NCI-H2196 (cell line): Measurements from ENCODE around the gene SLC22A3.

Experiments used
- DNase-seq: peaks from one replicate; lab custom pipeline; 2025; ENCODE audit not compliant: unreplicated experiment; lab: John Stamatoyannopoulos, UW

Gene SLC22A3

GRCh38 chr6:160400446-160400845 is 52.3 kb downstream of the SLC22A3 start:
- DNase-seq, result no peak

DNA sequence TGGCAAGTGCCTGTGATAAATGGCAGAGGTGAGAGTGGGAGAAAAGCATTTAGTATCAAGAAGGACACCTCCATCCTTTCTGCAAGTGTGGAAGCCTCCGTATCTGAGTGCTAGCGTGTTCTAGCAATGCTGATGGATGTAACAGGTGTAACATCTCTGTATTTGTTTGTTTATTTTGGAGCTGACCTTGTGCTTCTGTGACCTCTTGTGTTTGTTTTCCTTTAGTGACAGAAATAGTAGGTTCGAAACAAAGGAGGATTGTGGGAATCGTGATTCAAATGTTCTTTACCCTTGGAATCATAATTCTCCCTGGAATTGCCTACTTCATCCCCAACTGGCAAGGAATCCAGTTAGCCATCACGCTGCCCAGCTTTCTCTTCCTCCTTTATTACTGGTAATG is 60.4 kb downstream of the SLC22A3 start:
- DNase-seq, result no peak

GRCh38 chr6:160412993-160413392 is 64.8 kb downstream of the SLC22A3 start:
- no peak for DNase-seq

- no peak for DNase-seq
Measured at GRCh38 chr6:160417146-160417545, 69.0 kb downstream of the SLC22A3 start.

GRCh38 chr6:160417550-160417949 is 69.4 kb downstream of the SLC22A3 start:
- DNase-seq, result no peak

DNA sequence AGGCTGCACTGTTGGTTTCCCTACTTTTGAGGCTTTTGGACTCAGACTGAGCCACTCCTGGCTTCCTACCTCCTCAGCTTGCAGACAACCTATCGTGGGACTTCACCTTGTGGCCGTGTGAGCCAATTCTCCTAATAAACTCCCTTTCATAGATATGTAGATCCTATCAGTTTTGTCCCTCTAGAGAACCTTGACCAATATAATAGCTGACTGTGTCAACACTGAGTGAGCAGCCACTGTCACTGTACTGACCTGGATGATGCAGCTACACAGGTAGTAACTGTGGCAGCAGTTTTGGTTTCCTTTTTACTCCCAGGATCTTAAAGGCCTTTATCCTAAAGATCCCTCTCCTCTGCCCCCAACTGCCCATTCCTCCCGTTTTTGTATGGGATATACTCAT is 70.2 kb downstream of the SLC22A3 start:
- no peak for DNase-seq

- no peak for DNase-seq
Measured at GRCh38 chr6:160419488-160419887, 71.3 kb downstream of the SLC22A3 start.

GRCh38 chr6:160420253-160420968 is 72.2 kb downstream of the SLC22A3 start:
- no peak for DNase-seq

GRCh38 chr6:160420969-160421556 is 72.9 kb downstream of the SLC22A3 start:
- DNase-seq, result no peak

- no peak for DNase-seq
Measured at GRCh38 chr6:160421854-160422253, 73.7 kb downstream of the SLC22A3 start.

- DNase-seq, result no peak
Measured at GRCh38 chr6:160424256-160424655, 76.1 kb downstream of the SLC22A3 start.

DNA sequence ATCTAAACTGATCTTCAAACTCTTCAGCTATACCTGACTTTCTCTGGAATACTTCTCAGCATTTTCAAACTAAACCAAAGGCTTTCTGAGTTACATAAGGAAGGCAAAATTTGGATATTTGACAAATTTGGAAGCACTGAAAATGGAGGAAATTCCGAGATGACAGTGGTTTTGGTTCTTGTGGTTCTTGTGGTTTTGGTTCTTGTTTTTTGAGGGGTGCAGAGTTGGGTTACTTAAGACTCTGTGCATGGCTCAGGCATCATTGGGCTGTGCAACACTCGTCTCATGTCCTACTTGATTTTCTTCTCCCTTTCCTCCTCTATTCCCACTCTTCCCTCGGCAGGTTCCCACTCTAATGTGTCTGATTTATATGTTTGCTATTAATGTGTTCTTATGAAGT is 78.0 kb downstream of the SLC22A3 start:
- DNase-seq, result no peak

DNA sequence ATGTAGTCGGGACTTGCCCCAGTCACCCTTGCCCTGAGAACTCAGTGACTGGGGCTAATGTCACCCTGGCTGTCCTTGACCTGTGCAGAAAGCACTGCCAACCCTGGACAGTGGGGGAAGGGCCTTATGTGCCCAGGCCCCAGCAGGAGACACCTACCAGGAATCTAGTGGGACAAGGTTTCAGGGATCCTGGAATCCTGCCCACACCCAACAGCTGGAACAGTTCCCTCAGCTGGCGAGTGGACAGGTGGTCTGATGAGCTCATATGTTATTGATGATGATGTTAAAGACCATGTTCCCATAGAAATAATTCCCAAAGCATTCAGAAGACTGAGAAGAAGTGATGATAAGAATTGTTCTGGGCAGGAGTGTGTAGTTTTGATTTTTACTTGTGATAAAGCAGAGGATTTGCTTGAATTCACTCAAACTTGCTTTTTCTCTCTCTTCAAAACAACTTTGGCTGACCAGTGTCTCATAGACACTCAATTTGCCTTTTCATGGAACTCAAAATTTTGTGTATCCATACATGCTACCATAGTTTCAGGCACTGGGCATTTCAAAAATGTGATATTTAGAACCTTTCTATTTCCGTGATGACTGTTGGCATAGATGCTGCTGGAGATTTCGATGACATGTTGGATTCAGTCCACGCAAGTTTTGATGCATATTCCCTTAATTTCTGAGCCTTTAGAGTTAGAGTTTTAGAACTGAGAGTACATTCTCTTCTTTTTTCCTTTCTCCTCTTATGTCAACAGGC is 79.3 kb downstream of the SLC22A3 start:
- no peak for DNase-seq

- no peak for DNase-seq
Measured at GRCh38 chr6:160428069-160428430, 79.9 kb downstream of the SLC22A3 start.

GRCh38 chr6:160428818-160429619 is 80.8 kb downstream of the SLC22A3 start:
- DNase-seq, result no peak

DNA sequence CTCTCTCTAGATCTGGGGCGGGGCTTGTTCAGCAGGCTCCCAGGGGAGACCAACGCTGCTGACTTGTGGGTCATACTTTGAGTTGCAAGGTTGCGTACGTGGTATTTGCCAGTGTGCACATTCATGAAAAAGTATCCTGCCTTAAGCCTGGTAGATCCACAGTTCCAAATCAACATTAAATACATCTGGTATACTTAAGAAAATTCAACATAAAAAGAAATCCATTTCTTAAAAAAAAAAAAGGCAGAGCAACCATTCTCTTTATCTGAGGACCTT is 81.4 kb downstream of the SLC22A3 start:
- DNase-seq, result no peak

DNA sequence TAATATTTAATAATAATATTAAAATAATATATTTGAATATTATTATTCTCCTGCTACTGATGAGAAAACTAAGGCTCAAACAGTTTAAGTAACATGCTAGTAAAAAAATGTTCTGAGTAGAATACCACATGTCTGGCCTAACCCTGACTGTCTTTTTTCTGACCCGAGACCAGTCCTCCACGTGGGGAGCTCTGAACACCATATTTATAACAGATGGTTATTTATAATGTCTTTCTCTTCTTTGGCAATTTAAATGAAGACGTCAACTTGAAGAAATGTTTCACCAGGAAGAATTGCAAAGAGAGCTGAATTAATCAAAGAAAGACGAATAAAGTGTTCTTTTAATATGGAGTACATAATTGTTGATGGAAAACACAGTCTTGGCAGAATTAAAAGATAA is 82.0 kb downstream of the SLC22A3 start:
- DNase-seq, result no peak

GRCh38 chr6:160430751-160431150 is 82.6 kb downstream of the SLC22A3 start:
- DNase-seq, result no peak

- no peak for DNase-seq
Measured at GRCh38 chr6:160431226-160431625, 83.0 kb downstream of the SLC22A3 start.

GRCh38 chr6:160431791-160432404 is 83.7 kb downstream of the SLC22A3 start:
- no peak for DNase-seq

DNA sequence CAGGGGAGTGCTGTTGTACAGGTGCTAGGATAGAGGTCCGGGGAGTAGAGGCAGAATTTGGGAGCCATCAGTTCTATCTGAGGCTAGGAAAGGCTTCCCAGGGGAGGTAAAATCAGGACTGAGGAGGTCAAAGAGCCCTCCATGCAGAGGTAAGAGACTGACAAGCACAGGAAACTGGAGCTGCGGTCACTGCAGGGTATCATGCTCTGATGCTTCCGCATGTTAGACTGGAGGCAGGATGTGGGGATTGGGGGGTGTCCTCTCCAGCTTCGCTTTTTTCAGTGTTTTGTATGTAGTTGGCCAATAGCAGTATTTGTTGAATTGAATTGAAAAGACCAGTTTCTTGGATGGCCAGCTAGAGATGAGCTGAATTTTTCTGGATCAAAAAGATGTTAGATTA is 87.8 kb downstream of the SLC22A3 start:
- DNase-seq, result no peak
